GM12891 (cell line): Measurements from ENCODE around the gene FSTL1.

Experiments
- DNase-seq: peaks from one replicate; pipeline ENCODE4 v3.0.0; 2011; ENCODE audit warnings: low spot score; ENCODE audit not compliant: insufficient read length
- FAIRE-seq: peaks from 2 replicates; lab custom pipeline; 2011; peaks lifted over from hg19 to GRCh38; lab: Jason Lieb, UNC
- PAX5 ChIP-seq: IDR thresholded peaks from 2 replicates; pipeline ENCODE4 v1.6.1; 2011; ENCODE audit warnings: low read length, moderate library complexity, mild to moderate bottlenecking; ENCODE audit not compliant: insufficient read depth, severe bottlenecking
- POLR2A ChIP-seq: IDR thresholded peaks from 2 replicates; pipeline ENCODE4 v1.6.1; 2011; ENCODE audit warnings: low read depth, low read length, control low read depth
- POLR2AphosphoS5 ChIP-seq: IDR thresholded peaks from 2 replicates; pipeline ENCODE4 v1.6.1; 2011; ENCODE audit warnings: low read depth, low read length, control low read depth
- POU2F2 ChIP-seq: IDR thresholded peaks from 2 replicates; pipeline ENCODE4 v1.6.1; 2011; ENCODE audit warnings: low read depth, mild to moderate bottlenecking, control low read depth, low read length, moderate library complexity
- SPI1 ChIP-seq: IDR thresholded peaks from 2 replicates; pipeline ENCODE4 v1.6.1; 2011; ENCODE audit warnings: low read depth, low read length, control low read depth
- TAF1 ChIP-seq: IDR thresholded peaks from 2 replicates; pipeline ENCODE4 v1.6.1; 2011; ENCODE audit warnings: low read depth, low read length, control low read depth

The FSTL1 gene

GRCh38 chr3:120368172-120368571, 82.6 kb downstream of the FSTL1 start:
- FAIRE-seq (no peak), DNase-seq (no peak)
- no peak for TF ChIP-seq PAX5
- no peak for TF ChIP-seq TAF1

- FAIRE-seq = no peak
- TF ChIP-seq PAX5 = no peak
- TF ChIP-seq TAF1 = no peak
- TF ChIP-seq POU2F2 = no peak
- no peak for TF ChIP-seq POLR2A
- no peak for TF ChIP-seq SPI1
- no peak for TF ChIP-seq POLR2AphosphoS5
- DNase-seq = no peak
Measured at GRCh38 chr3:120364821-120365220, 86.0 kb downstream of the FSTL1 start.

- FAIRE-seq (no peak), DNase-seq (no peak)
- TF ChIP-seq POLR2A (no peak), PAX5 (no peak), POLR2AphosphoS5 (no peak), POU2F2 (no peak), TAF1 (no peak)
Measured at GRCh38 chr3:120364101-120364500, 86.7 kb downstream of the FSTL1 start.

- DNase-seq (no peak), FAIRE-seq (no peak)
- TF ChIP-seq POLR2A (no peak), SPI1 (no peak)
Measured at GRCh38 chr3:120357807-120358206, 93.0 kb downstream of the FSTL1 start.

- TF ChIP-seq TAF1 (no peak), POLR2AphosphoS5 (no peak), SPI1 (no peak), POU2F2 (no peak), PAX5 (no peak), POLR2A (no peak)
- no peak for DNase-seq
- FAIRE-seq = no peak
Measured at GRCh38 chr3:120355486-120355885, 95.3 kb downstream of the FSTL1 start.

GRCh38 chr3:120353463-120353862, 97.3 kb downstream of the FSTL1 start:
- no peak for DNase-seq
- no peak for FAIRE-seq
- TF ChIP-seq POU2F2 (no peak), POLR2AphosphoS5 (no peak), POLR2A (no peak), TAF1 (no peak), PAX5 (no peak)

GRCh38 chr3:120352017-120352416, 98.8 kb downstream of the FSTL1 start:
- TF ChIP-seq POU2F2 = no peak
- no peak for TF ChIP-seq POLR2A
- TF ChIP-seq SPI1 = no peak
- TF ChIP-seq POLR2AphosphoS5 = no peak
- no peak for TF ChIP-seq PAX5
- no peak for TF ChIP-seq TAF1
- FAIRE-seq = no peak
- DNase-seq = no peak

- no peak for FAIRE-seq
Measured at GRCh38 chr3:120350401-120350941, 100.3 kb downstream of the FSTL1 start.

GRCh38 chr3:120349855-120350125, 101.0 kb downstream of the FSTL1 start:
- TF ChIP-seq TAF1 (no peak), SPI1 (no peak), PAX5 (no peak), POLR2A (no peak), POU2F2 (no peak), POLR2AphosphoS5 (no peak)
- FAIRE-seq = no peak
- DNase-seq = no peak

More at GRCh38 chr3:120350401-120350941, 100.3 kb downstream of the FSTL1 start:
- DNase-seq = no peak
- no peak for TF ChIP-seq TAF1
- no peak for TF ChIP-seq PAX5
- TF ChIP-seq POLR2A = no peak
- no peak for TF ChIP-seq POLR2AphosphoS5
- no peak for TF ChIP-seq SPI1
- no peak for TF ChIP-seq POU2F2

- peak; percentile 97 for FAIRE-seq
- DNase-seq = peak; percentile 77
- TF ChIP-seq POLR2AphosphoS5 (peak; percentile 79), TAF1 (no peak), PAX5 (peak; percentile 40), POU2F2 (no peak), POLR2A (peak; percentile 83), SPI1 (no peak)
Measured at GRCh38 chr3:120348991-120349854, 101.6 kb downstream of the FSTL1 start, which contains the start of gene LRRC58. Gene LRRC58 (minus strand): TSS chr3:120349354. CDS start chr3:120349243, 111 bp downstream.
